Fibroblast of mammary gland (primary cell): ENCODE data around the gene MYOZ1.
"Not testable (repeated sequence)": the region's sequence is repeated elsewhere in the genome, so short reads cannot be mapped to it uniquely, and the experiment has no call there.

Experiments
- DNase-seq: peaks from one replicate; pipeline ENCODE4 v3.0.0-alpha.2; 2010; ENCODE audit warnings: low read depth
- H3K4me3 ChIP-seq: 2 replicates; pipeline ENCODE4 v1.5.1; 2011; ENCODE audit warnings: low read depth, mild to moderate bottlenecking, low read length, moderate library complexity; ENCODE audit not compliant: control insufficient read depth
- CTCF ChIP-seq: conservative IDR thresholded peaks from 2 replicates; pipeline ENCODE4 v1.5.1; 2011; ENCODE audit warnings: low read depth, low read length, inconsistent platforms; ENCODE audit not compliant: control insufficient read depth, insufficient read depth

The MYOZ1 gene

GRCh38 chr10:73641328-73642060, at the start of gene MYOZ1:
TSS of gene MYOZ1 (minus strand) at chr10:73641474. CDS start at chr10:73640017, 1,457 bp downstream.
- TF ChIP-seq CTCF, result no peak
- DNase-seq, result no peak
- H3K4me3 ChIP-seq, result no peak within 1 kb of the TSS

GRCh38 chr10:73690755-73691154, 49.5 kb upstream of the MYOZ1 start:
- H3K4me3 ChIP-seq, DNase-seq: not testable (repeated sequence)

GRCh38 chr10:73689596-73689995, 48.3 kb upstream of the MYOZ1 start:
- not testable (repeated sequence) for DNase-seq, H3K4me3 ChIP-seq

GRCh38 chr10:73687641-73688040, 46.4 kb upstream of the MYOZ1 start:
- not testable (repeated sequence) for DNase-seq, H3K4me3 ChIP-seq

- not testable (repeated sequence) for DNase-seq, H3K4me3 ChIP-seq
Observed at GRCh38 chr10:73674546-73674945, 33.3 kb upstream of the MYOZ1 start.

GRCh38 chr10:73668378-73668777, 27.1 kb upstream of the MYOZ1 start:
- not testable (repeated sequence) for H3K4me3 ChIP-seq, DNase-seq

- H3K4me3 ChIP-seq, result not testable (repeated sequence)
- DNase-seq, result peak; percentile 69
Observed at GRCh38 chr10:73666153-73666809, 25.0 kb upstream of the MYOZ1 start.

GRCh38 chr10:73665581-73665980, 24.3 kb upstream of the MYOZ1 start:
- not testable (repeated sequence) for DNase-seq, H3K4me3 ChIP-seq

GRCh38 chr10:73664156-73665040, 23.1 kb upstream of the MYOZ1 start:
- DNase-seq, H3K4me3 ChIP-seq: not testable (repeated sequence)

- H3K4me3 ChIP-seq, DNase-seq: not testable (repeated sequence)
Observed at GRCh38 chr10:73663621-73664020, 22.3 kb upstream of the MYOZ1 start.

GRCh38 chr10:73662705-73663104, 21.4 kb upstream of the MYOZ1 start:
- not testable (repeated sequence) for DNase-seq, H3K4me3 ChIP-seq

GRCh38 chr10:73655990-73656298, 14.7 kb upstream of the MYOZ1 start, which contains the start of gene SYNPO2L:
TSS of gene SYNPO2L (minus strand) at chr10:73656029. CDS start at chr10:73655922, 107 bp downstream.
- TF ChIP-seq CTCF, result no peak
- H3K4me3 ChIP-seq, result no peak within 1 kb of the TSS
- no peak for DNase-seq
